Measurements from ENCODE around the gene BRD4.

DNA sequence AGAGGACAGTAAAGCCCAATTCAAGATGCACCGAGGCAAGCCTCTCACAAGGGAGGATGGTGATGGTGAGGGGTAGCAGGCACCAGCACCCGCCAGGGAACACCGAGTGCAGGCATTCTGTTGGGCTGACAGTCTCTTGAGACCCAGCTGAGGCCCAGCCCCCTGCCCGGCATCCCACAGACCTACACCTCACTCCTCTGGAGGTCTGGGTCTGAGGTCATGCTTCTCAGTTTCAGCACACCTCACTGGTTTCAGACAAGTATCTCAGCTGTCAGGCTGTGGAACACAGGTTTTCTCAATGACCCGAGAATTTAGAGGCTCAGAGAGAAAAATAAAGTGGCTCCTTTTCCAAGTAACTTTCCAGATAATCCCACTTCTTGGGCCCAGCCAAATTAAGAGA, 72.4 kb downstream of the BRD4 start:
- TF ChIP-seq, protein P1, sequence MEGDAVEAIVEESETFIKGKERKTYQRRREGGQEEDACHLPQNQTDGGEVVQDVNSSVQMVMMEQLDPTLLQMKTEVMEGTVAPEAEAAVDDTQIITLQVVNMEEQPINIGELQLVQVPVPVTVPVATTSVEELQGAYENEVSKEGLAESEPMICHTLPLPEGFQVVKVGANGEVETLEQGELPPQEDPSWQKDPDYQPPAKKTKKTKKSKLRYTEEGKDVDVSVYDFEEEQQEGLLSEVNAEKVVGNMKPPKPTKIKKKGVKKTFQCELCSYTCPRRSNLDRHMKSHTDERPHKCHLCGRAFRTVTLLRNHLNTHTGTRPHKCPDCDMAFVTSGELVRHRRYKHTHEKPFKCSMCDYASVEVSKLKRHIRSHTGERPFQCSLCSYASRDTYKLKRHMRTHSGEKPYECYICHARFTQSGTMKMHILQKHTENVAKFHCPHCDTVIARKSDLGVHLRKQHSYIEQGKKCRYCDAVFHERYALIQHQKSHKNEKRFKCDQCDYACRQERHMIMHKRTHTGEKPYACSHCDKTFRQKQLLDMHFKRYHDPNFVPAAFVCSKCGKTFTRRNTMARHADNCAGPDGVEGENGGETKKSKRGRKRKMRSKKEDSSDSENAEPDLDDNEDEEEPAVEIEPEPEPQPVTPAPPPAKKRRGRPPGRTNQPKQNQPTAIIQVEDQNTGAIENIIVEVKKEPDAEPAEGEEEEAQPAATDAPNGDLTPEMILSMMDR (IDR thresholded peaks at IDR 0.05): no peak
- no peak for TF ChIP-seq POLR2A (IDR thresholded peaks at IDR 0.05)
- TF ChIP-seq POLR2AphosphoS5 (IDR thresholded peaks at IDR 0.05): no peak
- no peak for TF ChIP-seq EP300 (IDR thresholded peaks at IDR 0.05)

Measured in suprapubic skin (tissue), 4 donors.